ENCODE data around the gene LCTL. TPM values are rescaled to one million over a fixed set of nuclear protein-coding genes. Genes with fewer than 3 reads are reported as not detected.

Gene LCTL
- polyA plus RNA-seq, 3 donors: not detected

DNA sequence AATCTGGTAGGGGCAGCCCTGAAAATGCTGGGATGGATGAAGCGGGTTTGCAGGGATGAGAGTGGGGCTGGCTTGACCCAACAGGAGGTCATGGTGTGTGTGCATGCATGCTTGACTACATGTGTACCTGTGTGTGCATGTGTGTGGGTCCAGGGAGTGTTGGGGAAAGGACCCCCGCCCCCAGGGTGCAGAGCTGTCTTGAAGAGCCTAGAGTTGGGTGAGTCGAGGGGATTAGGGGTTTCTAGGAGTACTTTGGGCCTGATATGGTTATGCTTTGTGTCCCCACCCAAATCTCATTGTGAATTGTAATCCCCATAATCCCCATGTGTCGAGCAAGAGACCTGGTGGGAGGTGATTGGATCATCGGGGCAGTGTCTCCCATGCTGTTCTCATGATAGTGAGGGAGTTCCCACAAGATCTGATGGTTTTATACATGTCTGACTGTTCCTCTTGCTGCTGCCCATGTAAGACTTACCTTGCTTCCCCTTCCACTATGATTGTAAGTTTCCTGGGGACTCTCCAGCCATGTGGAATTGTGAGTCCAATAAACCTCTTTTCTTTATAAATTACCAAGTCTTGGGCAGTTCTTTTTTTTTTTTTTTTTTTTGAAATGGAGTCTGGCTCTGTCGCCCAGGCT is 5.2 kb upstream of the LCTL start:
- 77 to 82% (median 80%) methylated on average over 6 of the region's 6 CpGs for whole genome bisulfite sequencing, 3 donors
- H3K27ac ChIP-seq (ENCODE audit: low read depth, low read length): no peak overlapping the region

DNA sequence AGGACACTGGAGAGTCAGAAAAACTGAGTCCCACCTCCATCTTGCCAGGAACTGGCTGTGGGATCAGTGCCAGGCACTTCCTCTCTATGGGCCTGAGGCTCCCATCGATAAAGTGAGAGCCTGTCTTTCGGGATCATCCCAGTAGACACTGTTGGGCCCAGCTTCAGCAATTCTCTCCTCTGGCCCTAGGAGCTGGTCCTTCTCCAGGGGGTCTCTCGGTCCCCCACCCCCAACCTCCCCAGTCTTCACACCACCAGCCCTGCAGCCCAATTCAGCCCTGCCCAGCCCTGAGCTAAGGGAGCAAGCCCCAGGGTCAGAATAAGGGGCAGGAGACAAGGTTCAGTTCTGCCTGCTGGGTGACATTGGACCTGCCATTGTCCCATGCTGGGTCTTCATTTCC is 4.5 kb upstream of the LCTL start:
- 76 to 89% (median 87%) methylated on average over 3 of the region's 3 CpGs for WGBS, 3 donors
- no peak overlapping the region for H3K27ac ChIP-seq (ENCODE audit: low read depth, low read length)

DNA sequence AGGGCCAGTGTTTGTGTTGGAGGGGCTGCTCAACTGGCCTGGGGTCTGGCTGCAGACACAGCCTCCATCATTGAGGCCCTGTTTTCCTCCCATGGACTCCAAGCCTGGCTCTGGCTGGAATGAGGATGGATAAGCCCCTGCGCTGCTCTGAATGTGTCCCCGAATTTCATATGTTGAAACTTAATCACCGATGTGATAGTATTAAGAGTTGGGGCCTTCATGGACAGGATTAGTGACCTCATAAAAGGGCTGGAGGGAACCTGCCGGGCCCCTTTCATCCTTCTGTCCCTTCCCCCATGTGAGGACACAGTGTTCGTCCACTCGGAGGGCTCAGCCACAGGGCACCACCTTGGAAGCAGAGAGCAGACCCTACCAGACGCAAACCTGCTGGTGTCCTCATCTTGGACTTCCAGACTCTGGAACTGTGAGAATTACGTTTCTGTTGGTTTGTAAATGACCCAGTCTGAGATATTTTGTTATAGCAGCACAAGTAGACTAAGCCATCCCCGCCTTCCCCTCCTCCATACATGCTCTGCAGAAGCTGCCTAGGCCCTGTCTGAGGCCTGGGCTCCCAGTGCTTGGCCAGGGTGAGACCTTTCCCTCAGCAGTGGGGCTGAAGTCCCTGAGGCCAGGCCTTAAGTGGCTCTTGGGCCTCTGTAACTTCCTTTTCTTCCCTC is 3.8 kb upstream of the LCTL start:
- no peak overlapping the region for H3K27ac ChIP-seq (ENCODE audit: low read depth, low read length)
- whole genome bisulfite sequencing, 3 donors: 79 to 85% (median 82%) methylated on average over 9 of the region's 9 CpGs

DNA sequence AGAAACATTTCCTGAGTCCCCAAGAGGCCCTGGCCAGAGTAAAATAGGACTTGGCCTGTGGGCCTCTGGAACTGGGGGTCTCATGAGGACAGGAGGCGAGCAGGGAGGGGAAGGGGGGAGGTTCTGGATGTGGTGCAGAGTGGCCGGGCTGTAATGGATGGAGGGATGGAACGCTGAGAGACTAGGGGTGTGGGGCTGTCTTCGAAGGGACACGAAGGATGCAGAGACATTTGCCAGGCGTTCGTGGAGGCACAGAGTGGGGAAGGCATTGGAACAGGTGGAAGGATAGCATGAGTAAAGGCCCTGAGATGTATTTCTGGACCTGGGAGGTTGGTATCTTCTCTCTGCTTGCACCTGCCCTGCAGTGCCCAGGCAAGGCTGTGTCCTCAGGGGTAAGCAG is 2.1 kb upstream of the LCTL start:
- WGBS, 3 donors: 90 to 94% (median 91%) methylated on average over 7 of the region's 7 CpGs
- H3K27ac ChIP-seq (ENCODE audit: low read depth, low read length): no peak overlapping the region

DNA sequence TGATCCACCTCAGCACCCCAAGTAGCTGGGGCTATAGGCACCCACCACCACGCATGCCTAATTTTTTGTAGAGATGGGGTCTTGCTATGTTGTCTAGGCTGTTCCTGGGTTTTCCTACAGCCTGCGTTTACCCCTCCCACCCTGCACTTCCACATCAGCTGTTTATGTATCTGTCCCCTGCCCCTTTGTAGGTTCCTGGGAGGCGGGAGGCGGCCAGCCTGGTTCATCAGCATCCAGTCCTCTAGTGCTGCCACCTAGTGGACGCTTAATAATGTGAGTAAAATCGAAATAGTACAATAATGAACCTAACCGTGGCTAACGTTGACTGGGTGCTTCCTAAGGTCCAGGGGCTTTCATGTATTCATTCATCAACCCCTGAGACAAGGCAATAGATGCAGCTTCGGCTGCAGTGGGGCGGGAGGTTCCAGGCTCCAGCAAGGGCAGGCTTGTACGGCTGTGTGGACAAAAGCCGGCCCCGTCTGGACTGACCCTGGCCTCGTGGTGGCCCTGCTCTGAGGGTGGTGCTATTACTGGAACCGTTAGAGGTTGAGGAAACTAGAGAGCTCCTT is 1.2 kb upstream of the LCTL start:
- no peak overlapping the region for H3K27ac ChIP-seq (ENCODE audit: low read depth, low read length)
- 31 to 36% (median 32%) methylated on average over 15 of the region's 15 CpGs for WGBS, 3 donors

DNA sequence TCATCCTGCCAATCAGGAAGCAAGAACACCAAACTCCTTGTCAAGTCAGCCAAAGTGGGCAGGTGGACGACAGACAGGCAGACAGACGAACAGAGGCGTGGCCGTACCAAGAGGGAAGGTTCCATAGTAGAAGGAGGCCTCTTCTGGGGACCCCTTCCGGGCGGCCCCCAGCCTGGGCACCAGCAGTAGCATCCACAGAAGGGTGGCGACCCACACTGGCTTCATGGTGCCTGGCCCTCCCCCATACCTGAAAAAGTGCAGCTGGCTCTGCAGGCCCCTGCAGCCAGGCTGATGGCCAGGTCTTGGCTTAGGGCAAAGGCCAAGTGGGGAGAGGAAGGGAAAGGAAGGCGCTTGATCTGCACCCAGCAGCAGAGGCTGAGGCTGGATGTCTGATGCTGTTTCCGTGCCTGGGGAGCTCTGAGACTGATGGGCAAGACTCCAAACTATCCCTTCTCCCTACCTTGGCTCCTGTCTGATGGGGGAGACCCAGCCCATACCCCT is 607 bp downstream of the LCTL start:
- no peak overlapping the region for H3K27ac ChIP-seq (ENCODE audit: low read depth, low read length)
- WGBS, 3 donors: 76 to 88% (median 81%) methylated on average over 9 of the region's 9 CpGs

DNA sequence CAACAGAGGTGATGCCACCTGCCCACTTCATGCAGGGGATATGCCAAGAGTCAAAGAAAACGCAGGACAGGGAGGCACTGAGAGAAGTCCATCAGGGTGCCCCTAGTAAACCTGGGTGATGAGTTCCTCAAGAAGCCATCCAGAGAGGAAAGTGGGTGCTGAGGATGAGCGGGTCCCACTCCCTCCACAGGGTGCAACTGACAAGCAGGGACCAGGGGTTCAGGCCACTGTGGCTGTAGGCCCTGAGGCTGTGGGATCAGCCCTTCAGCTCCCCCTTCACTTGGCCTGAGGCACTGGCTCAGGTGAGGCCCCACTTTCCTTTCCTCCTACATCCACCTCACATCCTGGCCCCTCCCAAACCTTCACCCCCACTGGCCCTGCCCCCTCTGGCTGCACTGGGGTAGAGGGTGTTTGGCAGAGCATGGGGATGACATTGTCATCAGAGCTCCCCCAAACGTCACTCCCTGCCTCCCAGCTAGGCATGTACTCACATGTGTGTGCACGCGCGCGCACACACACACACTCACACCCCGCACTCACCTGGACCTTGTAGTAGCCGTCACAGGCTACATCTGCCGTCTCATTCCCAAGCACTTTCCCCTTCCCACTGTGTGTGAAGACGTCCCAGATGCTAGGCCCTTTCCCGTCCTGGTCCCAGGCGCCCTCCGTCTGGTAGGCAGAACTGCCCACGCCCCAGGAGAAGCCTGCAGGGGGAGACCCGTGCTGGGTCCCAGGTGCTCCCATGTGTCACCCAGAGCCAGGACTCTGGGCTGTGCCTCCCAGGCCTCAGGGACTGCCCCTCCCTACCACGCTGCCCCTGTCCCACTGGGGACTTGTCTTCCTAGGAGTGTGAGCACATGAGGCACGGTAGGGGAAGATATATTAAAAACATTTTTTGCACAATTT is 1.4 kb downstream of the LCTL start:
- no peak overlapping the region for H3K27ac ChIP-seq (ENCODE audit: low read depth, low read length)
- WGBS, 3 donors: 79 to 89% (median 85%) methylated on average over 18 of the region's 18 CpGs

DNA sequence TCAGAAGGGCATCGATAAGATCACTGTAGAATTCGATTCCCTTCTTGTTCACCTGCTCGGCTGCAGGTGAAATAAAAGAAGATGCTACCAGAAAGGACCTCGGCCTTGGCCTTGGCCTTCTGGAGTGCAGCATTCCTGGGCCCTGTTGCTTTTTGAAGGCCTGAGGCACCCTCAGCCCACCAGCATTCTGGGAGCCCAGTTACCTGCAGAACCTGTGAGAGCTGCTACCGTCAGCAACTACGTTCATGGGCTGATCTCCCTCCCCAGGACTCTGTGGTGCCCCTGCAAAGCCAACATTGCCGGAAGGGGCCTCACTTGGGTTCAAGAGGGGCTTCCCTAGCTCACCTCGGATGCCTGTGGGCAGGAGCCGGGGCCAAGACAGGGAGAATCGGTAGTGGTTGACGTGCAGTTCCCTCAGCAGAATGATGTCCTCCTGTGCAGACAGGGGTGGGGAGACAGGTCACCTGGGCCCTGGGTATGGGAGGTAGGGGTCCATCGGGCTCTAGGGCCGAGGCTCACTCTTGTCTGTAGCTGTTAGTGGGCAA is 2.2 kb downstream of the LCTL start:
- WGBS, 3 donors: 91 to 95% (median 93%) methylated on average over 13 of the region's 13 CpGs
- no peak overlapping the region for H3K27ac ChIP-seq (ENCODE audit: low read depth, low read length)

DNA sequence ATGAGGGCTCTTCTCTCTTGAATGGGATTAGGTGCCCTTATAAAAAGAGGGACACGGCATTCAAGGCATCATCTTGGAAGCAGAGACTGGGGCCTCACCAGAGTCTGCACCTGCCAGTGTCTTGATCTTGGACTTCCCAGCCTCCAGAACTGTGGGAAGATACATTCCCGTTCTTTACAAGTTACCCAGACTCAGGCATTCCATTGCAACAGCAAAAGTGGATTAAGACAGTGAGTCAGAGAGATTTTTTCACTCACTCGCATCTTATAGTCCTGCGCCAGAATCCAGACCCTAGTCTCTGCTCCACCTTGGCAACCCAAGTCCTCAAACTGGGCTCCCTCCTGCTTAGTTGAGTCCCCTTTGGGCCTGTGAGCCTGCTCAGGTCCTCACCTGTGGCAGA is 2.7 kb downstream of the LCTL start:
- 89 to 91% (median 90%) methylated on average over 4 of the region's 4 CpGs for WGBS, 3 donors
- no peak overlapping the region for H3K27ac ChIP-seq (ENCODE audit: low read depth, low read length)

DNA sequence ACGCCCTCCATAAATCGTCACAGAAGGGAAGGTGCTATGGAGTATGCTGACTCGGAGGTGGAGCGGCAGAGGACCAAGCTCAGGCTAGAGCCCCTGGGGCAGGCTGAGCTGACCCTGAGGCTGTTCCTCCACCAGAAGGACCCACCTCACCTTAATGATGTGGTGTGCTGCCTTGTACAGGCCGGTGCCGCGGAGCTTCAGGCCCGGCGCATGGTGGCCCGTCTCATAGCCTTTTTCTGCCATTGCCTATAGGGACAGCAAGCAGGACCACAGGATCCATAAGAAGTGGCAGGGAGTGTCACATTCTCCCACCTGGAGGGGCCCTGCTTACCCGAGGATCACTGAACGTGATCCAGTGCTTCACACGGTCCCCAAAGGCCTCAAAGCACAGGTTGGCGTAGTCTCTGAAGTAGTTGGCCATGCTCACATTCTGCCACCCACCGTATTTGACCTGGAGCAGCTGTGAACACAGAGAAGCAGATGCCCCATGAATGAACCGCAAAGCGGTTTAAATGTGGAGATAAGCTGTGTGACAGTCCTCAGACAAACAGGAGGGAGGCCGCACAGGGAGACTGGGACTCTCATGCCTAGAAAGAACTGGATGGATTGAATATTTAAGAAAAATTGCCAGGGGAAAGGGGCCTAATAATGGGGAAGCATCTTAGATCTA is 4.8 kb downstream of the LCTL start:
- WGBS, 3 donors: 87 to 95% (median 93%) methylated on average over 18 of the region's 18 CpGs
- H3K27ac ChIP-seq (ENCODE audit: low read depth, low read length): no peak overlapping the region

DNA sequence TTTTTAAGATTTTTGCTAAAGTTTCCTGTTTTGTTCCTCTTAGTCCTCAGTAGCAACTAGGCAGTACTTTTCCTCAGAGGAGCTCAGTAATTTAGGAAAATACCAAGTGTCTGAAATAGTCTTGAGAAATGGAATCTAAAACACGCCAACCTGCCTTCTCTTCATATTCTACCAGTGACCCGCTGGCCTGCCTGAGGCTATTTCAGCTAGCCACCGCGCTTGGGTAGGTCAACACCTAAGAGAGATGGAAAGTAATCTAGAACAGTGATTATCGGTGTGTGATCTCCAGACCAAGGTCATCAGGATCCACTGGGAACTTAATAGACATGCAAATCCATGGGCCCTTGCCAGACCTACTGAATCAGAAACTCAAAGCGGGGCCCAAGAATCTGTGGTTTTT is 7.5 kb downstream of the LCTL start:
- no peak overlapping the region for H3K27ac ChIP-seq (ENCODE audit: low read depth, low read length)
- WGBS, 3 donors: 95 to 96% (median 95%) methylated on average over 6 of the region's 6 CpGs

DNA sequence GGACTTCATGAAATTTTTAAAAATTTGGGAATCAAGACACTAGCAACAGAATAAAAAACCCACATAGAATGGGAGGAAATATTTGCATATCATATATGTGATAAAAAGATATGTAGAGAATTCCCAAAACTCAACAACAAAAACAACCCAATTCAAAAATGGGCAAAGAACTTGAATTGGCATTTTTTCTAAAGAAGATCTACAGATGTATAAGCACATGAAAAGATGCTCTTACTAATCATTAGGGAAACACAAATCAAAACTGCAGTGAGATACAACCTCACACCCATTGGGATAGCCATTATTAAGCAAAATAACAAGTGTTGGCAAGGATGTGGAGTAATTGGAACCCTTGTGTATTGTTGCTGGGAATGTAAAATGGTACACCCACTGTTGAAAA is 10.1 kb downstream of the LCTL start:
- H3K27ac ChIP-seq (ENCODE audit: low read depth, low read length): no peak overlapping the region

DNA sequence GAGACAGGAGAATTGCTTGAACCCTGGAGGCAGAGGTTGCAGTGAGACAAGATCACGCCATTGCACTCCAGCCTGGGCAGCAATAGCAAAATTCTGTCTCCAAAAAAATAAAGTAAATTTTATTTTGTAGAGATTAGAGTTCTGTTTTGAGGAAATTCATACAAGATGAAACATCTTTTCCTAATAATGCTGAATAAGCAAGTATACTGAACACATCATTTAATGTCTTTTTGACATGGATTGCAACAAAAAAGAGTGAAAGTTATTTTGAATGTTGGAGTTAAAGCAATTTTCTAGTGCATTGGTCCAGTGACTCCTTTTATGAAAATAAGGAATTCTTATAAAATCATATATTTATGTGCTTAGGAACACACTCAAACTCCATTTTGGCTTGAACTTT is 20.5 kb downstream of the LCTL start:
- no peak overlapping the region for H3K27ac ChIP-seq (ENCODE audit: low read depth, low read length)
- 94 to 100% (median 95%) methylated on average over 1 of the region's 1 CpG for WGBS, 3 donors

DNA sequence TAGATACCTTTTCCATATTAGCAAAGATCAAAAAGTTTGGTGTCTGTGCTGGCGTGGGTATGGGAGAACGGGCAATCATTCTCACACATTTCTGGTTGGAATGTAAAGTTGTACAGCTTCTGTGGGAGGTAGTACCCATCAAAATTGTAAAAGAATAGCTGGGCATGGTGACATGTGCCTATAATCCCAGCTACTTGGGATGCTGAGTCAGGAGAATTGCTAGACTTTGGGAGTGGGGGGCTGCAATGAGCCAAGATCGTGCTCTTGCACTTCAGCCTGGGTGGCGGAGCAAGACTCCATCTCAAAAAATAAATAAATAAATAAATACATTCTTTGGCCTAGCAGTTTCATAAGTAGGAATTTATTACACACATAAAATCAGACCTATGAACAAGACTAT is 22.9 kb downstream of the LCTL start:
- no peak overlapping the region for H3K27ac ChIP-seq (ENCODE audit: low read depth, low read length)
- WGBS, 3 donors: 98 to 99% (median 98%) methylated on average over 4 of the region's 4 CpGs

DNA sequence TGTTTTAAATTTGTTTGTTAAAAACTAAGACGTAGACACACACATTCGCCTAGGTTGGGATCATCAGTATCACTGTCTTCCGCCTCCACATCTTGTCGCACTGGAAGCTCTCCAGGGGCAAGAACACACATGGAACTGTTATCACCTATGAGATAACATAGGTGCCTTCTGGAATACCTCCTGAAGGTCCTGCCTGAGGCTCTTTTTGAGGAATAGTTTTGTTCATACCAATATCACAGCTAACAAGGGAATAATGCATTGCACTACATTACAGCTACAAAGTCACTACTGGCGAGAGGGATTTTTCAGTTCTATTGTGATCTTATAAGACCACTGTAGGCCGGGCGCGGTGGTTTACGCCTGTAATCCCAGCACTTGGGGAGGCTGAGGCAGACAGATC is 30.7 kb downstream of the LCTL start:
- H3K27ac ChIP-seq (ENCODE audit: low read depth, low read length): no peak overlapping the region
- WGBS, 3 donors: 87 to 92% (median 92%) methylated on average over 9 of the region's 9 CpGs

DNA sequence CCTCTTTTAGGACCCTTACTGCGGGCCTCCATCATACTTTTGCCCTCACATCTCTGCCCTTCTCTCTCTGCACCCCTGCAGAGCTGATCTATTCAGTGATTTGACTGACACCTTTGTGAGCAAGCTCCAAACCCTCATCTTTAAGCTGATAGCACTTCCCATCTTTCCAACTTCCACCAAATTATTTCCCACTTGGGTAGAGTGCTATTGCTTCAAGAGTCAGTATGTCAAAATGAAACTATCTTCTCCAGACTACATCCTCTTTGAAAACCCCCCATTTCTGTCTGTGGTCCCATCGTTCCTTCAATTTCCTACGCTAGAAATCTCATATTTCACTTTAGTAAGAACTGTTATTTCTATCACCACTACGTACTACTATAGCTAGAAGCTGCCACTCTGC is 41.0 kb downstream of the LCTL start:
- WGBS, 3 donors: 87 to 93% (median 89%) methylated on average over 4 of the region's 4 CpGs
- no peak overlapping the region for H3K27ac ChIP-seq (ENCODE audit: low read depth, low read length)

DNA sequence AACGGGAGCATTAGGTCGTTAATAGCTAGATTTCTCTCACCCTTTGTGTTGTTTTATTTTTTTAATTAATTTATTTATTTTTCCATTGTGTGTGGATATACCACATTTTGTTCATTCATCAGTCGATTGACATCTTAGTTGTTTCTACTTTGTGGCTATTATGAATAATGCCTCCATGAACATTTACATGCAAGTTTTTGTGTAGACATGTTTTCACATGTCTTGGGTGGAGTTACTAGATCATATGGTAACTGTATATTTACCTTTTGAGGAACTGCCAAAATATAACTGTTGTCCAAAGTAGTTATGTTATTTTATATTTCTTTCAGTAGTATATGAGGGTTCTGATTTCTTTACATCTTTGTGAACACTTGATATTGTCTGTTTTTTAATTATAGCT is 41.9 kb downstream of the LCTL start:
- WGBS, 3 donors: 87 to 93% (median 93%) methylated on average over 3 of the region's 3 CpGs
- no peak overlapping the region for H3K27ac ChIP-seq (ENCODE audit: low read depth, low read length)

DNA sequence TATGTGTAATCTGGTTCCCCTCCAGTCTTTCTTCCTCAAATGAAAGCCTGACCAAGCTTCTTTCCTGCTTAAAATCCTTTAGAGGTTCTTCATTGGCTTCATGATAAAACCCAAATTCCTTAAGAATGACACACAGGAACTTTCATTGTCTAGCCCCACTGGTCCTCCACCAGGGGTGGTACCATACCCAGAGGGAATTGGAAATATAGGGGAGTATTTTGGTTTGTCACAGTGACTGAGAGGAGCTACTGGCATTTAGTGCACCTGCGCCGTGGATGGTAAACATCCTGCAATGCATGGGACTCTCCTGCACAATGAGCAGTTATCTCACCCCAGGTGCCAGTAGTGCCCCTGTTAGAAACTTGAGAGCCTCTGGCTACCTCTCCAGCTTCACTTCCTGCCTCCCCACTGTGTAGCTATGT is 49.9 kb downstream of the LCTL start:
- H3K27ac ChIP-seq (ENCODE audit: low read depth, low read length): no peak overlapping the region
- WGBS, 3 donors: 95 to 100% (median 98%) methylated on average over 2 of the region's 2 CpGs

Measured in adipose tissue (tissue), 3 donors.